Uterus (tissue), 4 donors: ENCODE measurements around the gene NOTCH1. TPM values are rescaled to one million over a fixed set of nuclear protein-coding genes. Genes with fewer than 3 reads are reported as not detected.

Experiments used
- DNase-seq, 2 donors: peaks; one replicate each; pipeline ENCODE4 v3.0.0-alpha.2; 2019 to 2020
- H3K27ac ChIP-seq, 2 donors: fragments of 200-600 bp; sonication (generic); 1 replicate in 1 of 2; 2 replicates in 1 of 2; pipeline ENCODE4 v1.5.1; 2016 to 2018
- H3K27me3 ChIP-seq, 2 donors: fragments of 200-600 bp; sonication (generic); one replicate each; pipeline ENCODE4 v1.5.1; 2018 to 2019; ENCODE audit warnings: control low read depth in 1 of 2
- H3K36me3 ChIP-seq, 2 donors: fragments of 200-600 bp; sonication (generic); one replicate each; pipeline ENCODE4 v1.5.1; 2019; ENCODE audit warnings: control low read depth in 1 of 2
- H3K4me1 ChIP-seq, 2 donors: fragments of 200-600 bp; sonication (generic); one replicate each; pipeline ENCODE4 v1.5.1; 2018 to 2019; ENCODE audit warnings: control low read depth in 1 of 2
- H3K4me3 ChIP-seq, 2 donors: fragments of 200-600 bp; sonication (generic); 1 replicate in 1 of 2; 2 replicates in 1 of 2; pipeline ENCODE4 v1.5.1; 2018 to 2019; ENCODE audit warnings: mild to moderate bottlenecking in 1 of 2
- H3K9me3 ChIP-seq, 2 donors: fragments of 200-600 bp; sonication (generic); one replicate each; pipeline ENCODE4 v1.5.1; 2019; ENCODE audit warnings: control low read depth in 1 of 2
- CTCF ChIP-seq, 4 experiments: fragments of 200-600 bp in 2 of 4; fragments of 450-650 bp in 2 of 4; sonication (generic) in 2 of 4; IDR thresholded peaks; one replicate each; pipeline ENCODE4 v1.5.1; 2016 to 2019; ENCODE audit warnings: antibody characterized with exemption in 4 of 4, mild to moderate bottlenecking in 2 of 4, moderate library complexity in 1 of 4
- POLR2A ChIP-seq, 2 donors: fragments of 450-650 bp; IDR thresholded peaks; one replicate each; pipeline ENCODE4 v1.6.1; 2016; ENCODE audit warnings: antibody characterized with exemption in 2 of 2, mild to moderate bottlenecking in 1 of 2, moderate library complexity in 1 of 2
- intact Hi-C: fragments of 100-400 bp; cut with DNase I; formaldehyde crosslinking; loops from one replicate; pipeline ENCODE4 v1.15.1; 2023; ENCODE audit warnings: low total_unique reads
- total RNA-seq, 4 donors: library from RNA; depleted of rRNA in 3 of 4; stranded (reverse); fragments of >200 nt in 3 of 4; gene quantifications; one replicate each; pipeline versions ENCODE4 v1.1.0 to v1.2.4, GENCODE V29; 2014 to 2023
- donor health status: DM: yes; HTN: yes; CAD: no.

The NOTCH1 gene
- total RNA-seq, 4 donors from 2014 or later: 19.7 to 109 (median 35.6) TPM

- TF ChIP-seq CTCF (IDR thresholded peaks at IDR 0.05) (no peak), POLR2A (IDR thresholded peaks at IDR 0.05) (no peak)
- no peaks in the 10 kb centered on the region for H3K9me3 ChIP-seq
- no peaks in the 10 kb centered on the region for H3K36me3 ChIP-seq
- H3K27ac ChIP-seq: no peak overlapping the region
- intact Hi-C loops: no loop called here
- H3K4me1 ChIP-seq: no peaks in the 10 kb centered on the region
- DNase-seq: no peak
- no peaks in the 10 kb centered on the region for H3K27me3 ChIP-seq
- H3K4me3 ChIP-seq: no peak overlapping the region
These were observed 72.5 kb downstream of the NOTCH1 start for GRCh38 chr9:136473354-136473721.

GRCh38 chr9:136472640-136473353 is 73.1 kb downstream of the NOTCH1 start:
- Histone ChIP-seq H3K27me3 (no peaks in the 10 kb centered on the region), H3K4me1 (no peaks in the 10 kb centered on the region), H3K27ac (no peak overlapping the region), H3K9me3 (no peaks in the 10 kb centered on the region), H3K36me3 (no peaks in the 10 kb centered on the region), H3K4me3 (no peak overlapping the region)
- TF ChIP-seq CTCF (IDR thresholded peaks at IDR 0.05) (no peak), POLR2A (IDR thresholded peaks at IDR 0.05) (no peak)
- intact Hi-C loops: no loop called here
- DNase-seq: no peak

- TF ChIP-seq POLR2A (IDR thresholded peaks at IDR 0.05) (no peak), CTCF (IDR thresholded peaks at IDR 0.05) (no peak)
- Histone ChIP-seq H3K36me3 (no peaks in the 10 kb centered on the region), H3K27ac (no peak overlapping the region), H3K4me3 (no peak overlapping the region), H3K27me3 (no peaks in the 10 kb centered on the region), H3K9me3 (no peaks in the 10 kb centered on the region), H3K4me1 (no peaks in the 10 kb centered on the region)
- no peak for DNase-seq
- intact Hi-C loops: no loop called here
These were observed 73.9 kb downstream of the NOTCH1 start for GRCh38 chr9:136471802-136472487.

GRCh38 chr9:136470792-136471469 is 74.9 kb downstream of the NOTCH1 start:
- Histone ChIP-seq H3K27me3 (no peaks in the 10 kb centered on the region), H3K9me3 (no peaks in the 10 kb centered on the region), H3K27ac (no peak overlapping the region), H3K4me1 (no peaks in the 10 kb centered on the region), H3K36me3 (no peaks in the 10 kb centered on the region), H3K4me3 (no peak overlapping the region)
- TF ChIP-seq POLR2A (IDR thresholded peaks at IDR 0.05): no peak
- DNase-seq: no peak
- intact Hi-C loops: no loop called here

- Histone ChIP-seq H3K27ac (no peak overlapping the region), H3K36me3 (no peaks in the 10 kb centered on the region), H3K27me3 (no peaks in the 10 kb centered on the region), H3K4me1 (no peaks in the 10 kb centered on the region), H3K9me3 (no peaks in the 10 kb centered on the region), H3K4me3 (no peak overlapping the region)
- intact Hi-C loops: no loop called here
- no peak for DNase-seq
- TF ChIP-seq POLR2A (IDR thresholded peaks at IDR 0.05): no peak
- no peak for TF ChIP-seq CTCF (IDR thresholded peaks at IDR 0.05)
These were observed 75.5 kb downstream of the NOTCH1 start for GRCh38 chr9:136470356-136470755.
